GM20000 (cell line): ENCODE results near the gene MTRFR.

Experiments used
- DNase-seq: peaks from one replicate; pipeline ENCODE4 v3.0.0; 2012; ENCODE audit warnings: low spot score
- CTCF ChIP-seq: IDR thresholded peaks from 2 replicates; pipeline ENCODE4 v1.5.1; 2012; ENCODE audit warnings: mild to moderate bottlenecking, control low read depth; ENCODE audit errors: extremely low read depth, missing control alignments

Gene MTRFR

GRCh38 chr12:123227581-123228258 is 5.5 kb upstream of the MTRFR start:
- TF ChIP-seq CTCF = no peak
- no peak for DNase-seq

- no peak for DNase-seq
Observed at GRCh38 chr12:123229051-123229450, 4.2 kb upstream of the MTRFR start.

GRCh38 chr12:123231931-123232330 is 1.3 kb upstream of the MTRFR start:
- DNase-seq = no peak
- no peak for TF ChIP-seq CTCF

More at GRCh38 chr12:123229051-123229450, 4.2 kb upstream of the MTRFR start:
- no peak for TF ChIP-seq CTCF

GRCh38 chr12:123232472-123232806 is 797 bp upstream of the MTRFR start:
- TF ChIP-seq CTCF = no peak
- DNase-seq = no peak

GRCh38 chr12:123233505-123234308 is 471 bp downstream of the MTRFR start:
- DNase-seq = no peak
- TF ChIP-seq CTCF = no peak

GRCh38 chr12:123237646-123238329 is 4.6 kb downstream of the MTRFR start:
- peak; percentile 61 for DNase-seq
- peak; percentile 34 for TF ChIP-seq CTCF

GRCh38 chr12:123238330-123238682 is 5.1 kb downstream of the MTRFR start:
- no peak for DNase-seq
- TF ChIP-seq CTCF = no peak
